ENCODE measurements around the gene TFCP2. TPM values are rescaled to one million over a fixed set of nuclear protein-coding genes. Genes with fewer than 3 reads are reported as not detected.
A peak's percentile ranks its signal among the peaks of the same experiment; 100 is the strongest.

Gene TFCP2
- total and polyA plus RNA-seq, 2 of the 13 experiments (the other 11 are each of a cell fraction or from before 2014, with no cell fraction given): 7.6 to 10.0 TPM

GRCh38 chr12:51174501-51174900, 1.6 kb upstream of the TFCP2 start:
- no peaks in the 10 kb centered on the region for H3K27me3 ChIP-seq (ENCODE audit: control insufficient read depth in 1 of 2, insufficient read depth in 2 of 2, low read length in 2 of 2)
- ChIA-PET CTCF (ENCODE audit: low intra/inter-chr PET ratio, low total read pairs) (no interaction called here), POLR2A (interaction anchor here (0.9 to 1.4 kb wide), 2 partner anchors 43 to 64 kb away, joined by 3 read pairs; partner anchors contain the start of genes DAZAP2 and POU6F1)
- no peak for ATAC-seq
- 13% methylated on average over 1 of the region's 1 CpG for WGBS (ENCODE audit: low lambda C conversion rate)
- peaks cover 23% of the 10 kb centered on the region for H3K4me1 ChIP-seq (ENCODE audit: insufficient read depth, low read length)
- H3K9ac ChIP-seq (ENCODE audit: insufficient read depth, low read depth, low read length): no peak overlapping the region
- TF ChIP-seq ZNF552 (CRISPR knock-in tag; IDR thresholded peaks at IDR 0.05; ENCODE audit: borderline replicate concordance) (no peak), ZFP37 (CRISPR knock-in tag; IDR thresholded peaks at IDR 0.05; ENCODE audit: borderline replicate concordance) (no peak), CHCHD3 (CRISPR knock-in tag; IDR thresholded peaks at IDR 0.05) (no peak), RBFOX2 (IDR thresholded peaks at IDR 0.05; ENCODE audit: low read depth, low read length) (no peak), FOXK2 (IDR thresholded peaks at IDR 0.05) (no peak), HMGA1 (CRISPR knock-in tag; conservative IDR thresholded peaks at IDR 0.05) (no peak), PHF5A (CRISPR knock-in tag; IDR thresholded peaks at IDR 0.05; ENCODE audit: low read depth, unreplicated experiment) (no peak), ZBTB20 (CRISPR knock-in tag; IDR thresholded peaks at IDR 0.05; ENCODE audit: borderline replicate concordance, low read depth) (no peak)
- TF ChIP-seq, protein P1, sequence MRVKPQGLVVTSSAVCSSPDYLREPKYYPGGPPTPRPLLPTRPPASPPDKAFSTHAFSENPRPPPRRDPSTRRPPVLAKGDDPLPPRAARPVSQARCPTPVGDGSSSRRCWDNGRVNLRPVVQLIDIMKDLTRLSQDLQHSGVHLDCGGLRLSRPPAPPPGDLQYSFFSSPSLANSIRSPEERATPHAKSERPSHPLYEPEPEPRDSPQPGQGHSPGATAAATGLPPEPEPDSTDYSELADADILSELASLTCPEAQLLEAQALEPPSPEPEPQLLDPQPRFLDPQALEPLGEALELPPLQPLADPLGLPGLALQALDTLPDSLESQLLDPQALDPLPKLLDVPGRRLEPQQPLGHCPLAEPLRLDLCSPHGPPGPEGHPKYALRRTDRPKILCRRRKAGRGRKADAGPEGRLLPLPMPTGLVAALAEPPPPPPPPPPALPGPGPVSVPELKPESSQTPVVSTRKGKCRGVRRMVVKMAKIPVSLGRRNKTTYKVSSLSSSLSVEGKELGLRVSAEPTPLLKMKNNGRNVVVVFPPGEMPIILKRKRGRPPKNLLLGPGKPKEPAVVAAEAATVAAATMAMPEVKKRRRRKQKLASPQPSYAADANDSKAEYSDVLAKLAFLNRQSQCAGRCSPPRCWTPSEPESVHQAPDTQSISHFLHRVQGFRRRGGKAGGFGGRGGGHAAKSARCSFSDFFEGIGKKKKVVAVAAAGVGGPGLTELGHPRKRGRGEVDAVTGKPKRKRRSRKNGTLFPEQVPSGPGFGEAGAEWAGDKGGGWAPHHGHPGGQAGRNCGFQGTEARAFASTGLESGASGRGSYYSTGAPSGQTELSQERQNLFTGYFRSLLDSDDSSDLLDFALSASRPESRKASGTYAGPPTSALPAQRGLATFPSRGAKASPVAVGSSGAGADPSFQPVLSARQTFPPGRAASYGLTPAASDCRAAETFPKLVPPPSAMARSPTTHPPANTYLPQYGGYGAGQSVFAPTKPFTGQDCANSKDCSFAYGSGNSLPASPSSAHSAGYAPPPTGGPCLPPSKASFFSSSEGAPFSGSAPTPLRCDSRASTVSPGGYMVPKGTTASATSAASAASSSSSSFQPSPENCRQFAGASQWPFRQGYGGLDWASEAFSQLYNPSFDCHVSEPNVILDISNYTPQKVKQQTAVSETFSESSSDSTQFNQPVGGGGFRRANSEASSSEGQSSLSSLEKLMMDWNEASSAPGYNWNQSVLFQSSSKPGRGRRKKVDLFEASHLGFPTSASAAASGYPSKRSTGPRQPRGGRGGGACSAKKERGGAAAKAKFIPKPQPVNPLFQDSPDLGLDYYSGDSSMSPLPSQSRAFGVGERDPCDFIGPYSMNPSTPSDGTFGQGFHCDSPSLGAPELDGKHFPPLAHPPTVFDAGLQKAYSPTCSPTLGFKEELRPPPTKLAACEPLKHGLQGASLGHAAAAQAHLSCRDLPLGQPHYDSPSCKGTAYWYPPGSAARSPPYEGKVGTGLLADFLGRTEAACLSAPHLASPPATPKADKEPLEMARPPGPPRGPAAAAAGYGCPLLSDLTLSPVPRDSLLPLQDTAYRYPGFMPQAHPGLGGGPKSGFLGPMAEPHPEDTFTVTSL (CRISPR knock-in tag; IDR thresholded peaks at IDR 0.05; ENCODE audit: borderline replicate concordance): no peak
- H3K4me3 ChIP-seq (replicated peaks in 1 of 3; ENCODE audit: insufficient read depth in 1 of 3, low read depth in 2 of 3, low read length in 3 of 3): no peak overlapping the region; a peak in 1 of 6 replicates
- peak overlapping the region; percentile 85 for H2AFZ ChIP-seq (ENCODE audit: low read length)
- intact Hi-C loops (cut with micrococcal nuclease; ENCODE audit: unreplicated experiment) (no loop called here), in situ Hi-C loops (cut with HindIII; ENCODE audit: extremely low pct_ligation_motif_present, low pct_unique_long_range_greater_than_20kb) (no loop called here)
- peak overlapping the region; percentile 83 for H3K4me2 ChIP-seq (ENCODE audit: low read depth, low read length)
- no TSS peak for BruUV-seq (replicated peaks)
- no peak for FAIRE-seq
- no peak for DNase-seq (ENCODE audit: low spot score)
- peaks cover 22% of the 10 kb centered on the region for H3K79me2 ChIP-seq (ENCODE audit: insufficient read depth, low read length)
- H3K9me3 ChIP-seq (ENCODE audit: low read length): no peaks in the 10 kb centered on the region
- H4K20me1 ChIP-seq (ENCODE audit: insufficient read depth, low read length): no peaks in the 10 kb centered on the region
- no peak overlapping the region for H3K27ac ChIP-seq (ENCODE audit: extremely low read length, insufficient read depth, low read length)
- H3K36me3 ChIP-seq (replicated peaks in 1 of 2; ENCODE audit: control insufficient read depth in 1 of 2, insufficient read depth in 2 of 2, low read length in 2 of 2): no peaks in the 10 kb centered on the region

Data from HepG2 (cell line).